ENCODE data around the gene RASEF. TPM values are rescaled to one million over a fixed set of nuclear protein-coding genes. Genes with fewer than 3 reads are reported as not detected.

The RASEF gene
- total and polyA plus RNA-seq, 2 of the 4 experiments (the other 2 are of a cell fraction), result under 0.01 to 0.05 TPM

DNA sequence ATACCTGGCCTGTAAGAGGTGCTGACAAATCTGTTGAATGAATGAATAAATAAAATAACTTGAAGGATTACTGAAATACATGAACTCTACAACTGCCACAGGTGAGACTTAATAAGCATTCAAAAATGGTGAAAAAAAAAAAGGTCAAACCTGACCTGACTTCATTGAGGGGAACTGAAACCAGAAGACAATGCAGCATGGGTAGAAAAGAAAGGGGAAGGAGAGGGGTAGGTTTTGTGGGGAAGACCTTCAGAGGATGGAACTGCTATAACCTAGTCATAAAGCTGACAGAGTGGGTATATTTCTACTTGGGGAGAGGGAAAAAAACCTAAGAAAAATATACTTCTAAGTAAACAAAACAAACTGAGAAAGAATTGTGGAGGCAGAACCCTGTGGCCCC is 56.6 kb downstream of the RASEF start (continued):
- TF ChIP-seq, protein P1, sequence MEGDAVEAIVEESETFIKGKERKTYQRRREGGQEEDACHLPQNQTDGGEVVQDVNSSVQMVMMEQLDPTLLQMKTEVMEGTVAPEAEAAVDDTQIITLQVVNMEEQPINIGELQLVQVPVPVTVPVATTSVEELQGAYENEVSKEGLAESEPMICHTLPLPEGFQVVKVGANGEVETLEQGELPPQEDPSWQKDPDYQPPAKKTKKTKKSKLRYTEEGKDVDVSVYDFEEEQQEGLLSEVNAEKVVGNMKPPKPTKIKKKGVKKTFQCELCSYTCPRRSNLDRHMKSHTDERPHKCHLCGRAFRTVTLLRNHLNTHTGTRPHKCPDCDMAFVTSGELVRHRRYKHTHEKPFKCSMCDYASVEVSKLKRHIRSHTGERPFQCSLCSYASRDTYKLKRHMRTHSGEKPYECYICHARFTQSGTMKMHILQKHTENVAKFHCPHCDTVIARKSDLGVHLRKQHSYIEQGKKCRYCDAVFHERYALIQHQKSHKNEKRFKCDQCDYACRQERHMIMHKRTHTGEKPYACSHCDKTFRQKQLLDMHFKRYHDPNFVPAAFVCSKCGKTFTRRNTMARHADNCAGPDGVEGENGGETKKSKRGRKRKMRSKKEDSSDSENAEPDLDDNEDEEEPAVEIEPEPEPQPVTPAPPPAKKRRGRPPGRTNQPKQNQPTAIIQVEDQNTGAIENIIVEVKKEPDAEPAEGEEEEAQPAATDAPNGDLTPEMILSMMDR (conservative IDR thresholded peaks at IDR 0.05; ENCODE audit: low read depth, low read length), result no peak
- TF ChIP-seq RAD21 (IDR thresholded peaks at IDR 0.05; ENCODE audit: low read length), result no peak
- TF ChIP-seq POLR2A (IDR thresholded peaks at IDR 0.05; ENCODE audit: low read depth, low read length), result no peak
- no peak for TF ChIP-seq RFX5 (IDR thresholded peaks at IDR 0.05; ENCODE audit: low read depth, low read length)

GRCh38 chr9:83005963-83006362 is 57.0 kb downstream of the RASEF start:
- H4K5ac ChIP-seq (ENCODE audit: low read depth, low read length), result no peak overlapping the region
- H3K18ac ChIP-seq (ENCODE audit: low read depth, low read length), result no peak overlapping the region
- H3K4ac ChIP-seq (ENCODE audit: low read depth, low read length), result no peak overlapping the region
- H3K23ac ChIP-seq (ENCODE audit: low read depth, low read length), result no peak overlapping the region
- H3K4me3 ChIP-seq (ENCODE audit: insufficient read depth, low read depth, low read length), result no peak overlapping the region
- no peaks in the 10 kb centered on the region for H3K9me1 ChIP-seq (ENCODE audit: insufficient read depth, low read length)
- no peak overlapping the region for H2BK15ac ChIP-seq (ENCODE audit: low read depth, low read length)
- ChIA-PET POLR2A (ENCODE audit: unreplicated experiment) (no interaction called here), CTCF (no interaction called here)
- H4K91ac ChIP-seq (ENCODE audit: insufficient read depth, low read depth, low read length), result no peak overlapping the region
- H3K27ac ChIP-seq (ENCODE audit: insufficient read depth, low read length), result no peak overlapping the region
- H2BK20ac ChIP-seq (ENCODE audit: low read depth, low read length), result no peak overlapping the region
- no peak overlapping the region for H2AK9ac ChIP-seq (replicated peaks; ENCODE audit: low read depth, low read length, poor library complexity)
- no peaks in the 10 kb centered on the region for H3K4me1 ChIP-seq (ENCODE audit: control insufficient read depth, insufficient read depth, low read length)
- peak overlapping the region; percentile 30; the same call in 1 of the 2 replicates for H2AK5ac ChIP-seq (ENCODE audit: low read depth, low read length)
- H3K79me1 ChIP-seq (ENCODE audit: low read depth in 1 of 2, low read length in 2 of 2), result no peaks in the 10 kb centered on the region
- no peaks in the 10 kb centered on the region for H3K36me3 ChIP-seq (ENCODE audit: control insufficient read depth, insufficient read depth, low read length)
- intact Hi-C loops (cut with micrococcal nuclease) (no loop called here), in situ Hi-C loops (cut with MboI; ENCODE audit: low sequenced_read_pairs) (no loop called here), dilution Hi-C loops (cut with HindIII; ENCODE audit: low sequenced_read_pairs, unreplicated experiment) (no loop called here)
- H3K56ac ChIP-seq (ENCODE audit: extremely low read depth, insufficient read depth, low read length), result no peak overlapping the region
- no peak overlapping the region for H3K9ac ChIP-seq (ENCODE audit: low read depth, low read length)
- ATAC-seq (ENCODE audit: low read depth) (no peak), DNase-seq (no peak)
- H3K4me2 ChIP-seq (ENCODE audit: low read depth, low read length), result no peak overlapping the region
- H4K20me1 ChIP-seq (ENCODE audit: insufficient read depth, low read length), result no peaks in the 10 kb centered on the region
- no peak overlapping the region for H2BK5ac ChIP-seq (ENCODE audit: low read depth, low read length, poor library complexity, severe bottlenecking)
- no peaks in the 10 kb centered on the region for H3K9me3 ChIP-seq (ENCODE audit: control insufficient read depth, insufficient read depth, low read length)
- H4K8ac ChIP-seq (ENCODE audit: low read depth in 2 of 2, low read length in 2 of 2), result no peak overlapping the region
- H3K14ac ChIP-seq (replicated peaks; ENCODE audit: low read depth, low read length), result no peak overlapping the region
- no peaks in the 10 kb centered on the region for H3K27me3 ChIP-seq (ENCODE audit: control insufficient read depth, insufficient read depth, low read length)
- H2BK120ac ChIP-seq (ENCODE audit: low read depth, low read length), result no peak overlapping the region
- no peak overlapping the region for H2AFZ ChIP-seq (replicated peaks; ENCODE audit: low read length, poor library complexity)
- WGBS, 2 experiments (ENCODE audit: extremely low coverage in 2 of 2, insufficient read length in 1 of 2), result no CpG with 5 or more reads among the region's 2 CpGs
- no TSS peak for BruUV-seq (replicated peaks)
- TF ChIP-seq CHD1 (IDR thresholded peaks at IDR 0.05; ENCODE audit: low read depth, low read length), result no peak
- no peak for TF ChIP-seq RFX5 (IDR thresholded peaks at IDR 0.05; ENCODE audit: low read depth, low read length)
- no peak for TF ChIP-seq MXI1 (IDR thresholded peaks at IDR 0.05; ENCODE audit: borderline replicate concordance, low read depth, low read length)
- TF ChIP-seq MAFK (IDR thresholded peaks at IDR 0.05; ENCODE audit: low read depth, low read length), result no peak
- no peak for TF ChIP-seq FOS (IDR thresholded peaks at IDR 0.05; ENCODE audit: low read depth, low read length)
- no peak for TF ChIP-seq NFE2L2 (IDR thresholded peaks at IDR 0.05; ENCODE audit: low read depth, low read length)
- TF ChIP-seq SMC3 (IDR thresholded peaks at IDR 0.05; ENCODE audit: low read depth, low read length), result no peak
- TF ChIP-seq, protein P1 (conservative IDR thresholded peaks at IDR 0.05; ENCODE audit: low read depth, low read length), result no peak
- TF ChIP-seq CEBPB (IDR thresholded peaks at IDR 0.05; ENCODE audit: low read depth, low read length), result no peak
- TF ChIP-seq POLR2A (IDR thresholded peaks at IDR 0.05; ENCODE audit: low read depth, low read length), result no peak
- no peak for TF ChIP-seq RCOR1 (IDR thresholded peaks at IDR 0.05; ENCODE audit: insufficient replicate concordance, low read length)
- no peak for TF ChIP-seq BHLHE40 (IDR thresholded peaks at IDR 0.05; ENCODE audit: low read depth, low read length)
